Suprapubic skin (tissue), 4 donors: ENCODE data around the gene COBLL1. TPM values are rescaled to one million over a fixed set of nuclear protein-coding genes. Genes with fewer than 3 reads are reported as not detected.

Source experiments
- DNase-seq, 2 donors: peaks; one replicate each; pipeline ENCODE4 v3.0.0-alpha.2; 2019; ENCODE audit warnings: low spot score in 2 of 2
- H3K27ac ChIP-seq: fragments of 200-600 bp; sonication (generic); one replicate; pipeline ENCODE4 v1.5.1; 2019
- H3K27me3 ChIP-seq: fragments of 200-600 bp; sonication (generic); one replicate; pipeline ENCODE4 v1.5.1; 2019
- H3K36me3 ChIP-seq: fragments of 200-600 bp; sonication (generic); one replicate; pipeline ENCODE4 v1.5.1; 2019
- H3K4me1 ChIP-seq: fragments of 200-600 bp; sonication (generic); one replicate; pipeline ENCODE4 v1.5.1; 2019
- H3K4me3 ChIP-seq: fragments of 200-600 bp; sonication (generic); one replicate; pipeline ENCODE4 v1.5.1; 2019; ENCODE audit warnings: mild to moderate bottlenecking
- H3K9me3 ChIP-seq: fragments of 200-600 bp; sonication (generic); one replicate; pipeline ENCODE4 v1.5.1; 2019
- EP300 ChIP-seq: sonication (generic); formaldehyde crosslinking; IDR thresholded peaks from one replicate; pipeline ENCODE4 v1.6.1; 2017; ENCODE audit warnings: antibody characterized with exemption
- POLR2A ChIP-seq, 2 donors: fragments of 450-650 bp; IDR thresholded peaks; one replicate each; pipeline ENCODE4 v1.6.1; 2017; ENCODE audit warnings: antibody characterized with exemption in 2 of 2, mild to moderate bottlenecking in 2 of 2, moderate library complexity in 2 of 2
- POLR2AphosphoS5 ChIP-seq, 3 donors: sonication (generic); formaldehyde crosslinking; IDR thresholded peaks; one replicate each; pipeline ENCODE4 v1.6.1; 2017; ENCODE audit warnings: antibody characterized with exemption in 3 of 3
- WGBS: methylation state at CpG from one replicate; pipeline ENCODE4 v1.1.5; 2018; 5-methylcytosine and 5-hydroxymethylcytosine counted together
- total RNA-seq, 4 donors: library from RNA; depleted of rRNA; stranded (reverse); fragments of >200 nt; gene quantifications; one replicate each; pipeline ENCODE4 v1.1.0, GENCODE V29; 2016
- TF ChIP-seq, protein P1 (sequence below), 2 donors: fragments of 200-600 bp in 1 of 2; fragments of 450-650 bp in 1 of 2; sonication (generic) in 1 of 2; IDR thresholded peaks; one replicate each; pipeline ENCODE4 v1.5.1; 2016 to 2019; ENCODE audit warnings: antibody characterized with exemption in 2 of 2, mild to moderate bottlenecking in 1 of 2, moderate library complexity in 1 of 2

COBLL1 gene
- total RNA-seq, 4 donors from 2014 or later, result 36.2 to 170 (median 61.0) TPM

GRCh38 chr2:164777847-164778461 is 63.7 kb downstream of the COBLL1 start:
- Histone ChIP-seq H3K9me3 (no peaks in the 10 kb centered on the region), H3K4me3 (no peak overlapping the region), H3K27me3 (no peaks in the 10 kb centered on the region), H3K27ac (no peak overlapping the region), H3K4me1 (peaks cover 19% of the 10 kb centered on the region), H3K36me3 (no peaks in the 10 kb centered on the region)
- 74% methylated on average over 1 of the region's 1 CpG for WGBS
- TF ChIP-seq, protein P1, sequence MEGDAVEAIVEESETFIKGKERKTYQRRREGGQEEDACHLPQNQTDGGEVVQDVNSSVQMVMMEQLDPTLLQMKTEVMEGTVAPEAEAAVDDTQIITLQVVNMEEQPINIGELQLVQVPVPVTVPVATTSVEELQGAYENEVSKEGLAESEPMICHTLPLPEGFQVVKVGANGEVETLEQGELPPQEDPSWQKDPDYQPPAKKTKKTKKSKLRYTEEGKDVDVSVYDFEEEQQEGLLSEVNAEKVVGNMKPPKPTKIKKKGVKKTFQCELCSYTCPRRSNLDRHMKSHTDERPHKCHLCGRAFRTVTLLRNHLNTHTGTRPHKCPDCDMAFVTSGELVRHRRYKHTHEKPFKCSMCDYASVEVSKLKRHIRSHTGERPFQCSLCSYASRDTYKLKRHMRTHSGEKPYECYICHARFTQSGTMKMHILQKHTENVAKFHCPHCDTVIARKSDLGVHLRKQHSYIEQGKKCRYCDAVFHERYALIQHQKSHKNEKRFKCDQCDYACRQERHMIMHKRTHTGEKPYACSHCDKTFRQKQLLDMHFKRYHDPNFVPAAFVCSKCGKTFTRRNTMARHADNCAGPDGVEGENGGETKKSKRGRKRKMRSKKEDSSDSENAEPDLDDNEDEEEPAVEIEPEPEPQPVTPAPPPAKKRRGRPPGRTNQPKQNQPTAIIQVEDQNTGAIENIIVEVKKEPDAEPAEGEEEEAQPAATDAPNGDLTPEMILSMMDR (IDR thresholded peaks at IDR 0.05), result no peak
- no peak for DNase-seq

- H3K27ac ChIP-seq, result no peak overlapping the region
- 90% methylated on average over 3 of the region's 3 CpGs for WGBS
- H3K27me3 ChIP-seq, result no peaks in the 10 kb centered on the region
- no peak for DNase-seq
- no peaks in the 10 kb centered on the region for H3K36me3 ChIP-seq
- H3K9me3 ChIP-seq, result no peaks in the 10 kb centered on the region
- TF ChIP-seq POLR2AphosphoS5 (IDR thresholded peaks at IDR 0.05), result no peak
- no peak for TF ChIP-seq EP300
- TF ChIP-seq POLR2A (IDR thresholded peaks at IDR 0.05), result no peak
- TF ChIP-seq, protein P1 (IDR thresholded peaks at IDR 0.05), result no peak
- peaks cover 5% of the 10 kb centered on the region for H3K4me1 ChIP-seq
- no peak overlapping the region for H3K4me3 ChIP-seq
Observed at GRCh38 chr2:164773635-164774034, 68.0 kb downstream of the COBLL1 start.

- TF ChIP-seq EP300, result no peak
- WGBS, result 88% methylated on average over 3 of the region's 3 CpGs
- H3K27ac ChIP-seq, result no peak overlapping the region
Observed at GRCh38 chr2:164773091-164773490, 68.5 kb downstream of the COBLL1 start.

GRCh38 chr2:164771897-164772296 is 69.7 kb downstream of the COBLL1 start:
- Histone ChIP-seq H3K27me3 (no peaks in the 10 kb centered on the region), H3K4me3 (no peak overlapping the region), H3K36me3 (no peaks in the 10 kb centered on the region), H3K4me1 (no peaks in the 10 kb centered on the region), H3K27ac (no peak overlapping the region), H3K9me3 (no peaks in the 10 kb centered on the region)
- WGBS, result 78% methylated on average over 2 of the region's 2 CpGs
- DNase-seq, result no peak
- TF ChIP-seq POLR2AphosphoS5 (IDR thresholded peaks at IDR 0.05) (no peak), POLR2A (IDR thresholded peaks at IDR 0.05) (no peak)

More at GRCh38 chr2:164773091-164773490, 68.5 kb downstream of the COBLL1 start:
- Histone ChIP-seq H3K27me3 (no peaks in the 10 kb centered on the region), H3K4me1 (peaks cover 5% of the 10 kb centered on the region), H3K4me3 (no peak overlapping the region), H3K36me3 (no peaks in the 10 kb centered on the region), H3K9me3 (no peaks in the 10 kb centered on the region)
- no peak for DNase-seq

DNA sequence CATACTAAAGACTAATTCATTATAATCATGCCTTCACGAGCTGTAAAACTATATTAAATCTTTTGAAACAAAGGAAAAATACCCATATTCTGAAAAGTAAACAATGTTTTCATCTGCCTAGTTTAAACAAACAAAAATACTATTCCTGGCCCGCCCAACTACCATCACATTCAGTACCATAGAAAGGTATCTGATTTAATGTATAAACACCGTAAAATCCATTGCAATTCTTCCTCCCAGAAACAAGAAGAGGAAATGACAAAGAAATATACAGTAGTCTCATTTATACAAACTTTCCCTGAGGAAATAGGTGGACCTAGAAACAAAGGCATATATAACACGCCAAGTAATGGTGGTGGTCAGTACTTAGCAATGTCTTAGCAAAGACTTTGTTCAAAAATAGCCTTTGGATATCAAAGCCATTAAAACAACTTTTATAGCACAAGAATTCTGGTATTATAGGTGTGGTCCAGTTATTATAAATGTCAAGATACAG is 71.2 kb downstream of the COBLL1 start:
- Histone ChIP-seq H3K27me3 (no peaks in the 10 kb centered on the region), H3K27ac (no peak overlapping the region), H3K4me1 (no peaks in the 10 kb centered on the region), H3K36me3 (no peaks in the 10 kb centered on the region), H3K9me3 (no peaks in the 10 kb centered on the region), H3K4me3 (no peak overlapping the region)
- 88% methylated on average over 4 of the region's 4 CpGs for WGBS
- TF ChIP-seq, protein P1 (IDR thresholded peaks at IDR 0.05), result no peak
- no peak for TF ChIP-seq EP300
- TF ChIP-seq POLR2A (IDR thresholded peaks at IDR 0.05), result no peak
- TF ChIP-seq POLR2AphosphoS5 (IDR thresholded peaks at IDR 0.05), result no peak
- no peak for DNase-seq

DNA sequence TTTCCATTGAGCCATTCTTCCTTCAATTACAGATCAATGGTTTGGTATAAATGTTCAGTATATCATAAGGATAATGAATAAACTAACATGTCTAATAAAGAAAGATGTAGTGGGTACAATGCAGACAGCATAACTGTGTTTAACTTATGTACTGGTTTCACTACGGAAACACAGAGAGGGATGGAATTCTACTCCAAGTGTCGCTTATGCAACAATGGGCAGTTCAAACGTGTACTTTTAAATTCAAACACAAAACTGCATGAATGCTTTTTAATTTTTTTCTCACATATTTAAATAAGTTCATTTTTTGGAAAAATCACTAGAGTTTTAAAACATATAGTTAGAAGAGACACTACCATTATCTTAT is 74.7 kb downstream of the COBLL1 start:
- no peak overlapping the region for H3K4me3 ChIP-seq
- no peak for DNase-seq
- H3K27me3 ChIP-seq, result no peaks in the 10 kb centered on the region
- H3K4me1 ChIP-seq, result no peaks in the 10 kb centered on the region
- H3K36me3 ChIP-seq, result no peaks in the 10 kb centered on the region
- no peaks in the 10 kb centered on the region for H3K9me3 ChIP-seq
- over 99% methylated on average over 3 of the region's 3 CpGs for WGBS
- TF ChIP-seq EP300, result no peak
- no peak for TF ChIP-seq POLR2A (IDR thresholded peaks at IDR 0.05)
- TF ChIP-seq, protein P1 (IDR thresholded peaks at IDR 0.05), result no peak
- no peak for TF ChIP-seq POLR2AphosphoS5 (IDR thresholded peaks at IDR 0.05)
- H3K27ac ChIP-seq, result no peak overlapping the region
